ENCODE measurements around the gene GPR26. TPM values are rescaled to one million over a fixed set of nuclear protein-coding genes. Genes with fewer than 3 reads are reported as not detected.

Gene GPR26
- total and polyA plus RNA-seq, 2 of the 4 experiments (the other 2 are of a cell fraction), result not detected

DNA sequence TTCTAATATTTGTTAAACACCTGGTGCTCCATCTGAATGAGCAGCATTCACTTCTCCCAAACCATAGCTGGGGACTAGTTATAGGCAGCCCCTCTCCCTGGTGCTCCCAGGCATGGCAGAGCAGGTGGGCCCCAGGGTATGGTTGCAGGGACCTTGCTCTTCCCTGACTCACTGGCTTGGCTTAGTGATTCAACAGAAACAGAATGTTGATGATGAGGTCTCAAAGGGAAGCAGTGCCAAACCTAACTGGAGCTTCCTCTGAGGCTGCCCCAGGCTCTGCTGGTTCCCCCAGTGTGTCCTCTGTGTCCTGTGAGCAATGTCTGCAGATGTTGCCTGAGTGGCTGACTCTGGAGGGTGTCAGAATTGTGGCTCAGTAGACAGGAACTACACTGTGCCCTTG lies 3.7 kb downstream of the GPR26 start:
- Histone ChIP-seq H2BK20ac (ENCODE audit: low read depth, low read length) (no peak overlapping the region), H2AFZ (replicated peaks; ENCODE audit: low read length, poor library complexity) (no peak overlapping the region), H4K91ac (ENCODE audit: insufficient read depth, low read depth, low read length) (no peak overlapping the region), H3K9ac (ENCODE audit: low read depth, low read length) (no peak overlapping the region), H2AK9ac (replicated peaks; ENCODE audit: low read depth, low read length, poor library complexity) (no peak overlapping the region), H3K56ac (ENCODE audit: extremely low read depth, insufficient read depth, low read length) (no peak overlapping the region), H3K4me1 (ENCODE audit: control insufficient read depth, insufficient read depth, low read length) (no peaks in the 10 kb centered on the region), H2AK5ac (ENCODE audit: low read depth, low read length) (no peak overlapping the region), H3K9me1 (ENCODE audit: insufficient read depth, low read length) (no peaks in the 10 kb centered on the region), H3K36me3 (ENCODE audit: control insufficient read depth, insufficient read depth, low read length) (no peaks in the 10 kb centered on the region), H3K23ac (ENCODE audit: low read depth, low read length) (no peak overlapping the region), H3K4me3 (ENCODE audit: insufficient read depth, low read depth, low read length) (no peak overlapping the region), H3K14ac (replicated peaks; ENCODE audit: low read depth, low read length) (no peak overlapping the region), H4K8ac (ENCODE audit: low read depth in 2 of 2, low read length in 2 of 2) (no peak overlapping the region), H2BK5ac (ENCODE audit: low read depth, low read length, poor library complexity, severe bottlenecking) (no peak overlapping the region), H3K79me1 (ENCODE audit: low read depth in 1 of 2, low read length in 2 of 2) (no peaks in the 10 kb centered on the region), H2BK120ac (ENCODE audit: low read depth, low read length) (no peak overlapping the region), H3K18ac (ENCODE audit: low read depth, low read length) (no peak overlapping the region), H2BK15ac (ENCODE audit: low read depth, low read length) (no peak overlapping the region), H3K4me2 (ENCODE audit: low read depth, low read length) (no peak overlapping the region), H4K5ac (ENCODE audit: low read depth, low read length) (no peak overlapping the region), H3K9me3 (ENCODE audit: control insufficient read depth, insufficient read depth, low read length) (peaks cover 47% of the 10 kb centered on the region), H3K27me3 (ENCODE audit: control insufficient read depth, insufficient read depth, low read length) (no peaks in the 10 kb centered on the region), H3K4ac (ENCODE audit: low read depth, low read length) (no peak overlapping the region), H3K27ac (ENCODE audit: insufficient read depth, low read length) (no peak overlapping the region), H4K20me1 (ENCODE audit: insufficient read depth, low read length) (no peaks in the 10 kb centered on the region)
- TF ChIP-seq RAD21 (IDR thresholded peaks at IDR 0.05; ENCODE audit: low read length) (no peak), SMC3 (IDR thresholded peaks at IDR 0.05; ENCODE audit: low read depth, low read length) (no peak), POLR2A (IDR thresholded peaks at IDR 0.05; ENCODE audit: low read depth, low read length) (no peak), CHD1 (IDR thresholded peaks at IDR 0.05; ENCODE audit: low read depth, low read length) (no peak)
- in situ Hi-C loops (cut with MboI; ENCODE audit: low sequenced_read_pairs), result no loop called here
- POLR2A ChIA-PET (ENCODE audit: unreplicated experiment), result no interaction called here
- dilution Hi-C loops (cut with HindIII; ENCODE audit: low sequenced_read_pairs, unreplicated experiment), result no loop called here
- no peak for ATAC-seq (ENCODE audit: low read depth)
- intact Hi-C loops (cut with micrococcal nuclease), result no loop called here
- BruUV-seq (replicated peaks), result no TSS peak
- no peak for DNase-seq
- CTCF ChIA-PET, result no interaction called here

Data from IMR-90 (cell line).